ENCODE results near the gene ZBTB42. TPM values are rescaled to one million over a fixed set of nuclear protein-coding genes. Genes with fewer than 3 reads are reported as not detected.

The ZBTB42 gene
- total and polyA plus RNA-seq, 2 of the 4 experiments (the other 2 are of a cell fraction): 1.3 to 2.3 TPM

DNA sequence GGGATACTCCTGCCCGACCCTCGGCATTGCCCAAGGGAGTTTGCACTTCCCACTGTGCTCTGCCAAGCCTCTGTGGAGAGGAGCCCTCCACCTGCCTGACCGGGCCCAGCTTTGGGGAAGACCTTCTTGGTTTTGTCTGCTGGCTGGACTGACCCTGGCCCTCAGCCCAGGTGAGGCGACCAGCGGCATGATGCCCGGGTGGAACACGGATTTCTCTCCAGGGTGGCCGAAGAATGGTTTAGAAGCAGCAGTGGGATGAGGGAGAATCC, 15.6 kb downstream of the ZBTB42 start:
- no peak overlapping the region for H3K18ac ChIP-seq (ENCODE audit: low read depth, low read length)
- H3K4me3 ChIP-seq (ENCODE audit: insufficient read depth, low read depth, low read length): peak overlapping the region; percentile 90
- H2BK5ac ChIP-seq (ENCODE audit: low read depth, low read length, poor library complexity, severe bottlenecking): peak overlapping the region; percentile 97
- POLR2A ChIA-PET (ENCODE audit: unreplicated experiment): no interaction called here
- CTCF ChIA-PET: no interaction called here
- peak overlapping the region; percentile 97 for H2AK9ac ChIP-seq (replicated peaks; ENCODE audit: low read depth, low read length, poor library complexity)
- H3K4me1 ChIP-seq (ENCODE audit: control insufficient read depth, insufficient read depth, low read length): peaks cover 3% of the 10 kb centered on the region
- H3K27me3 ChIP-seq (ENCODE audit: control insufficient read depth, insufficient read depth, low read length): no peaks in the 10 kb centered on the region
- H2AK5ac ChIP-seq (ENCODE audit: low read depth, low read length): peak overlapping the region; percentile 91
- TF ChIP-seq MXI1 (IDR thresholded peaks at IDR 0.05; ENCODE audit: borderline replicate concordance, low read depth, low read length): no peak
- TF ChIP-seq BHLHE40 (IDR thresholded peaks at IDR 0.05; ENCODE audit: low read depth, low read length): no peak
- no peak for TF ChIP-seq RFX5 (IDR thresholded peaks at IDR 0.05; ENCODE audit: low read depth, low read length)
- TF ChIP-seq, protein P1, sequence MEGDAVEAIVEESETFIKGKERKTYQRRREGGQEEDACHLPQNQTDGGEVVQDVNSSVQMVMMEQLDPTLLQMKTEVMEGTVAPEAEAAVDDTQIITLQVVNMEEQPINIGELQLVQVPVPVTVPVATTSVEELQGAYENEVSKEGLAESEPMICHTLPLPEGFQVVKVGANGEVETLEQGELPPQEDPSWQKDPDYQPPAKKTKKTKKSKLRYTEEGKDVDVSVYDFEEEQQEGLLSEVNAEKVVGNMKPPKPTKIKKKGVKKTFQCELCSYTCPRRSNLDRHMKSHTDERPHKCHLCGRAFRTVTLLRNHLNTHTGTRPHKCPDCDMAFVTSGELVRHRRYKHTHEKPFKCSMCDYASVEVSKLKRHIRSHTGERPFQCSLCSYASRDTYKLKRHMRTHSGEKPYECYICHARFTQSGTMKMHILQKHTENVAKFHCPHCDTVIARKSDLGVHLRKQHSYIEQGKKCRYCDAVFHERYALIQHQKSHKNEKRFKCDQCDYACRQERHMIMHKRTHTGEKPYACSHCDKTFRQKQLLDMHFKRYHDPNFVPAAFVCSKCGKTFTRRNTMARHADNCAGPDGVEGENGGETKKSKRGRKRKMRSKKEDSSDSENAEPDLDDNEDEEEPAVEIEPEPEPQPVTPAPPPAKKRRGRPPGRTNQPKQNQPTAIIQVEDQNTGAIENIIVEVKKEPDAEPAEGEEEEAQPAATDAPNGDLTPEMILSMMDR (conservative IDR thresholded peaks at IDR 0.05; ENCODE audit: low read depth, low read length): no peak
- no peak for TF ChIP-seq CHD1 (IDR thresholded peaks at IDR 0.05; ENCODE audit: low read depth, low read length)
- TF ChIP-seq MAZ (IDR thresholded peaks at IDR 0.05; ENCODE audit: borderline replicate concordance, low read depth, low read length): no peak
- no peak for TF ChIP-seq RCOR1 (IDR thresholded peaks at IDR 0.05; ENCODE audit: insufficient replicate concordance, low read length)
- no peak for TF ChIP-seq RAD21 (IDR thresholded peaks at IDR 0.05; ENCODE audit: low read length)
- TF ChIP-seq, protein P2, sequence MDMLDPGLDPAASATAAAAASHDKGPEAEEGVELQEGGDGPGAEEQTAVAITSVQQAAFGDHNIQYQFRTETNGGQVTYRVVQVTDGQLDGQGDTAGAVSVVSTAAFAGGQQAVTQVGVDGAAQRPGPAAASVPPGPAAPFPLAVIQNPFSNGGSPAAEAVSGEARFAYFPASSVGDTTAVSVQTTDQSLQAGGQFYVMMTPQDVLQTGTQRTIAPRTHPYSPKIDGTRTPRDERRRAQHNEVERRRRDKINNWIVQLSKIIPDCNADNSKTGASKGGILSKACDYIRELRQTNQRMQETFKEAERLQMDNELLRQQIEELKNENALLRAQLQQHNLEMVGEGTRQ (IDR thresholded peaks at IDR 0.05; ENCODE audit: low read depth, low read length): no peak
- no peak for TF ChIP-seq NFE2L2 (IDR thresholded peaks at IDR 0.05; ENCODE audit: low read depth, low read length)
- TF ChIP-seq ELK1 (IDR thresholded peaks at IDR 0.05; ENCODE audit: borderline replicate concordance, low read depth, low read length): no peak
- TF ChIP-seq FOS (IDR thresholded peaks at IDR 0.05; ENCODE audit: low read depth, low read length): no peak
- no peak for TF ChIP-seq CEBPB (IDR thresholded peaks at IDR 0.05; ENCODE audit: low read depth, low read length)
- no peak for TF ChIP-seq MAFK (IDR thresholded peaks at IDR 0.05; ENCODE audit: low read depth, low read length)
- TF ChIP-seq POLR2A (IDR thresholded peaks at IDR 0.05; ENCODE audit: low read depth, low read length): no peak
- TF ChIP-seq SMC3 (IDR thresholded peaks at IDR 0.05; ENCODE audit: low read depth, low read length): no peak
- dilution Hi-C loops (cut with HindIII; ENCODE audit: low sequenced_read_pairs, unreplicated experiment): no loop called here
- H3K9me1 ChIP-seq (ENCODE audit: insufficient read depth, low read length): 0 out of 2 replicates have a peak, but pooled peaks cover 3% of the 10 kb centered on the region
- peak overlapping the region; percentile 98 for H4K5ac ChIP-seq (ENCODE audit: low read depth, low read length)
- peak overlapping the region; percentile 90 for H3K4me2 ChIP-seq (ENCODE audit: low read depth, low read length)
- ATAC-seq (ENCODE audit: low read depth) (no peak; the same call in 1 of the 2 replicates), DNase-seq (no peak)
- H2AFZ ChIP-seq (replicated peaks; ENCODE audit: low read length, poor library complexity): peak overlapping the region; percentile 100
- H3K79me1 ChIP-seq (ENCODE audit: low read depth in 1 of 2, low read length in 2 of 2): peaks cover 17 to 44% of the 10 kb centered on the region in 2 experiments
- H3K9me3 ChIP-seq (ENCODE audit: control insufficient read depth, insufficient read depth, low read length): no peaks in the 10 kb centered on the region
- WGBS, 2 experiments (ENCODE audit: extremely low coverage in 2 of 2, insufficient read length in 1 of 2): no CpG with 5 or more reads among the region's 8 CpGs
- peak overlapping the region; percentile 96 to 100 for H4K8ac ChIP-seq (ENCODE audit: low read depth in 2 of 2, low read length in 2 of 2)
- peak overlapping the region; percentile 96 for H3K27ac ChIP-seq (ENCODE audit: insufficient read depth, low read length)
- H4K20me1 ChIP-seq (ENCODE audit: insufficient read depth, low read length): no peaks in the 10 kb centered on the region
- 0 out of 2 replicates have a peak overlapping the region, but pooled peaks have one; percentile 72 for H3K56ac ChIP-seq (ENCODE audit: extremely low read depth, insufficient read depth, low read length)
- intact Hi-C loops (cut with micrococcal nuclease): no loop called here
- in situ Hi-C loops (cut with MboI; ENCODE audit: low sequenced_read_pairs): no loop called here
- H2BK120ac ChIP-seq (ENCODE audit: low read depth, low read length): no peak overlapping the region
- no peak overlapping the region for H2BK20ac ChIP-seq (ENCODE audit: low read depth, low read length)
- BruUV-seq (replicated peaks): no TSS peak
- peak overlapping the region; percentile 96 for H3K9ac ChIP-seq (ENCODE audit: low read depth, low read length)
- peak overlapping the region; percentile 99 for H3K4ac ChIP-seq (ENCODE audit: low read depth, low read length)
- no peaks in the 10 kb centered on the region for H3K36me3 ChIP-seq (ENCODE audit: control insufficient read depth, insufficient read depth, low read length)
- peak overlapping the region; percentile 96 for H4K91ac ChIP-seq (ENCODE audit: insufficient read depth, low read depth, low read length)
- no peak overlapping the region for H2BK15ac ChIP-seq (ENCODE audit: low read depth, low read length)
- peak overlapping the region; percentile 100 for H3K14ac ChIP-seq (replicated peaks; ENCODE audit: low read depth, low read length)
- H3K23ac ChIP-seq (ENCODE audit: low read depth, low read length): peak overlapping the region; percentile 93
